ENCODE results near the gene INPP4B.
"Not testable (repeated sequence)": the region's sequence is repeated elsewhere in the genome, so short reads cannot be mapped to it uniquely, and the experiment has no call there.

The INPP4B gene

DNA sequence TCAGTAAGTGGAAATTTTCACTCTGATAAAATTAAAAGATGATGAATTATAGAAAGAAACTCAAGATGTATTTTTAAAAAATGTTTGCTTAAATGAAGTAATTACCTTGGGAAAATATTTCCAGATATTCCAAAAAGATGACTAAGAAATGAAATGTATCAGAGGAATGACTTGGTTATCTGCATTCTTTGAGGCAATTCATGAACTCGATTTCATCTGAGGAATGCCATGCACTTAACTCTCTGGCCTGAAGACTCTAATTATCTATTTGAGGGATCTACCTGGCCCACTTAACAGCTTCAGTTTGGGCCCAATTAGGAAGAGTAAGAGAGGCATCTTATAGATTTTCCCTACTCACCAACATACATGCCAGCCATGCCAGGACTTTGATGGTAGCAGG lies 182.3 kb downstream of the INPP4B start:
- TF ChIP-seq, protein P1, sequence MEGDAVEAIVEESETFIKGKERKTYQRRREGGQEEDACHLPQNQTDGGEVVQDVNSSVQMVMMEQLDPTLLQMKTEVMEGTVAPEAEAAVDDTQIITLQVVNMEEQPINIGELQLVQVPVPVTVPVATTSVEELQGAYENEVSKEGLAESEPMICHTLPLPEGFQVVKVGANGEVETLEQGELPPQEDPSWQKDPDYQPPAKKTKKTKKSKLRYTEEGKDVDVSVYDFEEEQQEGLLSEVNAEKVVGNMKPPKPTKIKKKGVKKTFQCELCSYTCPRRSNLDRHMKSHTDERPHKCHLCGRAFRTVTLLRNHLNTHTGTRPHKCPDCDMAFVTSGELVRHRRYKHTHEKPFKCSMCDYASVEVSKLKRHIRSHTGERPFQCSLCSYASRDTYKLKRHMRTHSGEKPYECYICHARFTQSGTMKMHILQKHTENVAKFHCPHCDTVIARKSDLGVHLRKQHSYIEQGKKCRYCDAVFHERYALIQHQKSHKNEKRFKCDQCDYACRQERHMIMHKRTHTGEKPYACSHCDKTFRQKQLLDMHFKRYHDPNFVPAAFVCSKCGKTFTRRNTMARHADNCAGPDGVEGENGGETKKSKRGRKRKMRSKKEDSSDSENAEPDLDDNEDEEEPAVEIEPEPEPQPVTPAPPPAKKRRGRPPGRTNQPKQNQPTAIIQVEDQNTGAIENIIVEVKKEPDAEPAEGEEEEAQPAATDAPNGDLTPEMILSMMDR (IDR thresholded peaks at IDR 0.05; ENCODE audit: poor library complexity, severe bottlenecking) = no peak
- Histone ChIP-seq H3K36me3 (ENCODE audit: low read depth) (no peaks in the 10 kb centered on the region), H3K27ac (ENCODE audit: poor library complexity, severe bottlenecking) (no peak overlapping the region), H3K4me3 (ENCODE audit: severe bottlenecking) (no peak overlapping the region), H3K27me3 (ENCODE audit: insufficient read depth, poor library complexity, severe bottlenecking) (no peaks in the 10 kb centered on the region), H3K4me1 (ENCODE audit: insufficient read depth, poor library complexity, severe bottlenecking) (no peaks in the 10 kb centered on the region), H3K9me3 (ENCODE audit: severe bottlenecking) (no peaks in the 10 kb centered on the region)
- no peak for ATAC-seq (ENCODE audit: low read depth)
- no peak for DNase-seq (ENCODE audit: low spot score)

- H3K27me3 ChIP-seq (ENCODE audit: insufficient read depth, poor library complexity, severe bottlenecking) = no peaks in the 10 kb centered on the region
- H3K27ac ChIP-seq (ENCODE audit: poor library complexity, severe bottlenecking) = no peak overlapping the region
- no peak for ATAC-seq (ENCODE audit: low read depth)
- DNase-seq (ENCODE audit: low spot score) = no peak
- no peak overlapping the region for H3K4me3 ChIP-seq (ENCODE audit: severe bottlenecking)
- H3K9me3 ChIP-seq (ENCODE audit: severe bottlenecking) = peaks cover 11% of the 10 kb centered on the region
- TF ChIP-seq, protein P1 (IDR thresholded peaks at IDR 0.05; ENCODE audit: poor library complexity, severe bottlenecking) = peak; percentile 9
- no peaks in the 10 kb centered on the region for H3K36me3 ChIP-seq (ENCODE audit: low read depth)
- H3K4me1 ChIP-seq (ENCODE audit: insufficient read depth, poor library complexity, severe bottlenecking) = no peaks in the 10 kb centered on the region
These were observed 185.4 kb downstream of the INPP4B start for GRCh38 chr4:142660728-142661127.

- H3K36me3 ChIP-seq (ENCODE audit: low read depth) = no peaks in the 10 kb centered on the region
- H3K27me3 ChIP-seq (ENCODE audit: insufficient read depth, poor library complexity, severe bottlenecking) = no peaks in the 10 kb centered on the region
- ATAC-seq (ENCODE audit: low read depth) (no peak), DNase-seq (ENCODE audit: low spot score) (no peak)
- TF ChIP-seq, protein P1 (IDR thresholded peaks at IDR 0.05; ENCODE audit: poor library complexity, severe bottlenecking) = no peak
- no peak overlapping the region for H3K4me3 ChIP-seq (ENCODE audit: severe bottlenecking)
- H3K9me3 ChIP-seq (ENCODE audit: severe bottlenecking) = peaks cover 19% of the 10 kb centered on the region
- H3K4me1 ChIP-seq (ENCODE audit: insufficient read depth, poor library complexity, severe bottlenecking) = no peaks in the 10 kb centered on the region
- no peak overlapping the region for H3K27ac ChIP-seq (ENCODE audit: poor library complexity, severe bottlenecking)
These were observed 189.9 kb downstream of the INPP4B start for GRCh38 chr4:142656178-142656577.

DNA sequence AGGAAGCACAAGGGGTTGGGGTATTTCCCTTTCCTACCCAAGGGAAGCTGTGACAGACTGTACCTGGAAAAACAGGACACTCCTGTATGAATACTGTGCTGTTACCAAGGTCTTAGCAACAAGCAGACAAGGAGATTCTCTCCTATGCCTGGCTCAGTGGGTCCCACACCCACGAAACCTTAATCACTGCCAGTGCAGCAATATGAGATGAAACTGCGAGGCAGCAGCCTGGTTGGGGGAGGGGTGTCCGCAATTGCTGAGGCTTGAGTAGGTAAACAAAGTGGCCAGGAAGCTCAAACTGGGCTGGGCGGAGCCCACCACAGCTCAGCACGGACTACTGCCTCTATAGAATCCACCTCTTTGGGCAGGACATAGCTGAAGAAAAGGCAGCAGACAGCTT lies 197.7 kb downstream of the INPP4B start:
- no peak for ATAC-seq (ENCODE audit: low read depth)
- H3K36me3 ChIP-seq (ENCODE audit: low read depth) = no peaks in the 10 kb centered on the region
- H3K9me3 ChIP-seq (ENCODE audit: severe bottlenecking) = peaks cover 4% of the 10 kb centered on the region
- H3K27ac ChIP-seq (ENCODE audit: poor library complexity, severe bottlenecking) = no peak overlapping the region
- no peak overlapping the region for H3K4me3 ChIP-seq (ENCODE audit: severe bottlenecking)
- DNase-seq (ENCODE audit: low spot score) = no peak
- H3K27me3 ChIP-seq (ENCODE audit: insufficient read depth, poor library complexity, severe bottlenecking) = no peaks in the 10 kb centered on the region
- H3K4me1 ChIP-seq (ENCODE audit: insufficient read depth, poor library complexity, severe bottlenecking) = no peaks in the 10 kb centered on the region
- TF ChIP-seq, protein P1 (IDR thresholded peaks at IDR 0.05; ENCODE audit: poor library complexity, severe bottlenecking) = no peak

DNA sequence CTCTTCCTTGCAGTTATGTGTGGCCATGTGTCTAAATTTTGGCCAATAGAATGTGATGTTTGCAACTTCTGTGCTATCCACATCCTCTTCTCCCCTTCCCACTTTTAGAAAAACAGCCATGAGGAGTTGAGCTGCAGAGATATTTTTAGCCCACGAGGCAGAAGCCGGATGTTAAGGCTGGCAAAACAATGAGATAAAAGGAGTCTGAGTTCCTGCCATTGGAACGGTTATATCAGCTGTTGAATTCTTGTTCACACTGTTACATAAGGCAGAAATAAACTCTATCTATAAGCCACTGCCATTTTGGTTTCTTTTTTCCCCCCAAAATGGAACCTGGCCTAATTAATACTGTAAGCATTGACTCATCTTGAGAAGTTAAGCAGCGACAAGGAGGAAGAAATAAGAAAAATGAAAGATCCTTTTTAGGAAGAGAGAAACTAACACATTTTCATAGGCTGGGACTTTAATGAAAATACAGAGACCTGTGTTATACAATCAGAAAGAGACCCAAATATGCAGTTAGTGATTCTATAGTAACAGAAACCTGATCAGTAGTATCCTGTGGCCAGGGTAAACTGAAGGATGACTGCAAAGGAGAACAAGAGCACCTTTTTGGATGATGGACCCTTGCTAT lies 200.5 kb downstream of the INPP4B start:
- DNase-seq (ENCODE audit: low spot score) = no peak
- no peak for ATAC-seq (ENCODE audit: low read depth)
- no peaks in the 10 kb centered on the region for H3K4me1 ChIP-seq (ENCODE audit: insufficient read depth, poor library complexity, severe bottlenecking)
- no peak overlapping the region for H3K4me3 ChIP-seq (ENCODE audit: severe bottlenecking)
- no peaks in the 10 kb centered on the region for H3K27me3 ChIP-seq (ENCODE audit: insufficient read depth, poor library complexity, severe bottlenecking)
- TF ChIP-seq, protein P1 (IDR thresholded peaks at IDR 0.05; ENCODE audit: poor library complexity, severe bottlenecking) = no peak
- H3K27ac ChIP-seq (ENCODE audit: poor library complexity, severe bottlenecking) = no peak overlapping the region
- H3K9me3 ChIP-seq (ENCODE audit: severe bottlenecking) = peaks cover 3% of the 10 kb centered on the region
- no peaks in the 10 kb centered on the region for H3K36me3 ChIP-seq (ENCODE audit: low read depth)

GRCh38 chr4:142644628-142645027 lies 201.5 kb downstream of the INPP4B start:
- H3K36me3 ChIP-seq (ENCODE audit: low read depth); H3K27me3 ChIP-seq (ENCODE audit: insufficient read depth, poor library complexity, severe bottlenecking); DNase-seq (ENCODE audit: low spot score); H3K4me1 ChIP-seq (ENCODE audit: insufficient read depth, poor library complexity, severe bottlenecking); H3K9me3 ChIP-seq (ENCODE audit: severe bottlenecking); H3K27ac ChIP-seq (ENCODE audit: poor library complexity, severe bottlenecking); ATAC-seq (ENCODE audit: low read depth); H3K4me3 ChIP-seq (ENCODE audit: severe bottlenecking): not testable (repeated sequence)

All from RWPE2 (cell line).